Left lung (tissue), 14 donors: ENCODE data around the gene WNT11. TPM values are rescaled to one million over a fixed set of nuclear protein-coding genes. Genes with fewer than 3 reads are reported as not detected.
A peak's percentile ranks its signal among the peaks of the same experiment; 100 is the strongest.

Experiments
- ATAC-seq: fragments of 200-7000 bp; cut with Tn5 transposase; one replicate; pipeline ENCODE4 v1.9.1; 2020; ENCODE audit warnings: moderate library complexity
- DNase-seq, 4 donors: peaks; one replicate each; pipeline ENCODE4 v3.0.0-alpha.2; 2013 to 2020
- H3K27ac ChIP-seq, 2 donors: fragments of 200-600 bp; sonication (generic) in 1 of 2; one replicate each; pipeline versions ENCODE4 v1.5.0 to v1.8.0; 2020 to 2021
- H3K27me3 ChIP-seq, 2 donors: fragments of 200-600 bp; sonication (generic) in 1 of 2; one replicate each; pipeline versions ENCODE4 v1.5.0 to v1.8.0; 2020 to 2021
- H3K36me3 ChIP-seq, 2 donors: fragments of 200-600 bp; sonication (generic) in 1 of 2; one replicate each; pipeline versions ENCODE4 v1.5.0 to v1.8.0; 2020 to 2021
- H3K4me1 ChIP-seq, 2 donors: fragments of 200-600 bp; one replicate each; pipeline ENCODE4 v1.8.0; 2021
- H3K4me3 ChIP-seq, 2 donors: fragments of 200-600 bp; sonication (generic) in 1 of 2; one replicate each; pipeline versions ENCODE4 v1.5.0 to v1.8.0; 2020 to 2021; ENCODE audit warnings: mild to moderate bottlenecking in 1 of 2
- H3K9me3 ChIP-seq, 2 donors: fragments of 200-600 bp; sonication (generic) in 1 of 2; one replicate each; pipeline versions ENCODE4 v1.5.0 to v1.8.0; 2020 to 2021
- intact Hi-C, 2 donors: fragments of 100-400 bp; cut with DNase I; formaldehyde crosslinking; loops; one replicate each; pipeline versions ENCODE4 v1.11.2 to v1.14.2; 2022
- long read RNA-seq, 12 donors: library from polyadenylated mRNA in 2 of 12; unstranded in 2 of 12; transcript quantifications; one replicate each; pipeline ENCODE4 v2.0.0 and lab custom pipeline, GENCODE V29; 2019 to 2026
- polyA plus RNA-seq, 6 donors: library from polyadenylated mRNA; unstranded; fragments of 120-200 nt; gene quantifications; one replicate each; pipeline ENCODE4 v1.2.1, GENCODE V29; 2013; ENCODE audit not compliant: insufficient read length in 6 of 6
- total RNA-seq, 2 donors: library from RNA; stranded (reverse); fragmentation: NEBNext Ultra II Directional; extraction: Animal tissue kit (Norgen Biotek cat#: 25700); gene quantifications; one replicate each; pipeline ENCODE4 v1.2.1, GENCODE V29; 2021
- TF ChIP-seq, protein P1 (sequence below), 2 donors: fragments of 200-600 bp; sonication (generic) in 1 of 2; IDR thresholded peaks; one replicate each; pipeline versions ENCODE4 v1.5.0 to v1.8.0; 2021; ENCODE audit warnings: antibody characterized with exemption in 2 of 2
- donor health status: DM: no; HTN: yes; CAD: no.
- donor health status: DM: no; HTN: no; CAD: no.

The WNT11 gene
- total RNA-seq (1 to 10 TPM; 1.3 to 4.8 TPM), polyA plus RNA-seq (10 to 100 TPM; 42.8 to 64.0 (median 57.3) TPM)
- long read RNA-seq, donor 1, transcript WNT11-201 (5 exons, 1,930 nt), result major isoform, 10 of 40 reads
- long read RNA-seq, donor 1, partial matches to known transcripts, result 7 of 40 reads
- long read RNA-seq, donor 1, other reads (novel, unspliced or antisense), result 22 of 40 reads
- long read RNA-seq, donor 2, transcript WNT11-201 (5 exons, 1,930 nt), result major isoform, 10 of 11 reads
- long read RNA-seq, donor 2, partial matches to known transcripts, result 0 of 11 reads
- long read RNA-seq, donor 2, other reads (novel, unspliced or antisense), result 0 of 11 reads
- long read RNA-seq, donor 3, transcript WNT11-201 (5 exons, 1,930 nt), result major isoform, 7 of 7 reads
- long read RNA-seq, donor 3, partial matches to known transcripts, result 0 of 7 reads
- long read RNA-seq, donor 3, other reads (novel, unspliced or antisense), result 0 of 7 reads
- long read RNA-seq, donor 4, partial matches to known transcripts, result 0 of 1 reads
- long read RNA-seq, donor 4, other reads (novel, unspliced or antisense), result 0 of 1 reads
- long read RNA-seq, donor 5, partial matches to known transcripts, result 5 of 15 reads
- long read RNA-seq, donor 5, other reads (novel, unspliced or antisense), result 9 of 15 reads
- long read RNA-seq, donor 6, transcript WNT11-201 (5 exons, 1,930 nt), result major isoform, 6 of 15 reads
- long read RNA-seq, donor 6, partial matches to known transcripts, result 0 of 15 reads
- long read RNA-seq, donor 6, other reads (novel, unspliced or antisense), result 9 of 15 reads
- long read RNA-seq, donor 7, partial matches to known transcripts, result 6 of 18 reads
- long read RNA-seq, donor 7, other reads (novel, unspliced or antisense), result 8 of 18 reads
- long read RNA-seq, donor 8, partial matches to known transcripts, result 0 of 9 reads
- long read RNA-seq, donor 8, other reads (novel, unspliced or antisense), result 6 of 9 reads
- long read RNA-seq, donor 9, result 0 reads
- long read RNA-seq, donor 10, result 0 reads
- long read RNA-seq, donor 11, result 0 reads
- long read RNA-seq, donor 12, partial matches to known transcripts, result 0 of 10 reads
- long read RNA-seq, donor 12, other reads (novel, unspliced or antisense), result 8 of 10 reads

- Histone ChIP-seq H3K36me3 (no peaks in the 10 kb centered on the region), H3K27ac (no peak within 1 kb of the TSS), H3K9me3 (no peaks in the 10 kb centered on the region), H3K4me3 (peak within 1 kb of the TSS; percentile 48 to 55), H3K27me3 (peaks cover 26 to 87% of the 10 kb centered on the region in 2 donors), H3K4me1 (peaks cover 23 to 59% of the 10 kb centered on the region in 2 donors)
- intact Hi-C loops, result loop anchor here in 1 of 2 donors (5.0 kb wide), 1 partner anchor 111 kb away; no protein-coding TSS in a partner anchor
- TF ChIP-seq, protein P1, sequence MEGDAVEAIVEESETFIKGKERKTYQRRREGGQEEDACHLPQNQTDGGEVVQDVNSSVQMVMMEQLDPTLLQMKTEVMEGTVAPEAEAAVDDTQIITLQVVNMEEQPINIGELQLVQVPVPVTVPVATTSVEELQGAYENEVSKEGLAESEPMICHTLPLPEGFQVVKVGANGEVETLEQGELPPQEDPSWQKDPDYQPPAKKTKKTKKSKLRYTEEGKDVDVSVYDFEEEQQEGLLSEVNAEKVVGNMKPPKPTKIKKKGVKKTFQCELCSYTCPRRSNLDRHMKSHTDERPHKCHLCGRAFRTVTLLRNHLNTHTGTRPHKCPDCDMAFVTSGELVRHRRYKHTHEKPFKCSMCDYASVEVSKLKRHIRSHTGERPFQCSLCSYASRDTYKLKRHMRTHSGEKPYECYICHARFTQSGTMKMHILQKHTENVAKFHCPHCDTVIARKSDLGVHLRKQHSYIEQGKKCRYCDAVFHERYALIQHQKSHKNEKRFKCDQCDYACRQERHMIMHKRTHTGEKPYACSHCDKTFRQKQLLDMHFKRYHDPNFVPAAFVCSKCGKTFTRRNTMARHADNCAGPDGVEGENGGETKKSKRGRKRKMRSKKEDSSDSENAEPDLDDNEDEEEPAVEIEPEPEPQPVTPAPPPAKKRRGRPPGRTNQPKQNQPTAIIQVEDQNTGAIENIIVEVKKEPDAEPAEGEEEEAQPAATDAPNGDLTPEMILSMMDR (IDR thresholded peaks at IDR 0.05), result no peak
- peak; percentile 39 for ATAC-seq
- peak in 3 of 4 donors; percentile 61 to 86 (median 76) for DNase-seq
Measured at GRCh38 chr11:76206327-76207081, at the start of gene WNT11. WNT11 (minus strand) TSS chr11:76206502; CDS start chr11:76206407, 95 bp downstream.

GRCh38 chr11:76253416-76253815, 47.1 kb upstream of the WNT11 start:
- H3K4me1 ChIP-seq, result peaks cover 0 to 15% of the 10 kb centered on the region in 2 donors
- H3K27me3 ChIP-seq, result no peaks in the 10 kb centered on the region
- intact Hi-C loops, result no loop called here
- no peaks in the 10 kb centered on the region for H3K36me3 ChIP-seq
- peaks cover 0 to 5% of the 10 kb centered on the region in 2 donors for H3K9me3 ChIP-seq
- no peak overlapping the region for H3K4me3 ChIP-seq
- H3K27ac ChIP-seq, result no peak overlapping the region
- DNase-seq (no peak), ATAC-seq (no peak)
- TF ChIP-seq, protein P1 (IDR thresholded peaks at IDR 0.05), result no peak

GRCh38 chr11:76252631-76253070, 46.3 kb upstream of the WNT11 start:
- peaks cover 0 to 5% of the 10 kb centered on the region in 2 donors for H3K9me3 ChIP-seq
- H3K27ac ChIP-seq, result no peak overlapping the region
- H3K36me3 ChIP-seq, result no peaks in the 10 kb centered on the region
- H3K4me1 ChIP-seq, result peaks cover 0 to 15% of the 10 kb centered on the region in 2 donors
- DNase-seq (no peak), ATAC-seq (no peak)
- TF ChIP-seq, protein P1 (IDR thresholded peaks at IDR 0.05), result no peak
- H3K4me3 ChIP-seq, result no peak overlapping the region
- H3K27me3 ChIP-seq, result no peaks in the 10 kb centered on the region
- intact Hi-C loops, result no loop called here

DNA sequence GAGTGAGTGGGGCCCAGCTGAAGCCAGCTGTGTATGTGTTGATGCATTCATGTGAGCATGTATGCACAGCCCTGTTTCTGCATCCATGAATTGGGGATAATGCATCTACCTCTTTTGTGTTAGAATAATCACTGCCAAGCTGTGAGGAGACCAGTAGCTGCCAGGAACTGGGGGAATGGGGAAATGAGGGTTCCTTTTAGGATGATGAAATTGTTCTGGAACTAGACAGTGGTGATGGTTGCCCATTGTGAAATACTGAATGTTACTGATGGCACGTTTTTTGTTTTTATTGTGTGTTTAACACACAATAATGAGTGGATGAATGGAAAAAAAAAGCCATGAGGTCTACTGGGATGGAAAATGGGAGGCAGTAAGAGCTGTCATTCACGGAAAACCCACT, 45.3 kb upstream of the WNT11 start:
- peak overlapping the region in 1 of 2 donors; percentile 73 for H3K27ac ChIP-seq
- intact Hi-C loops, result no loop called here
- peak; percentile 55 for ATAC-seq
- peaks cover 0 to 15% of the 10 kb centered on the region in 2 donors for H3K4me1 ChIP-seq
- peaks cover 0 to 5% of the 10 kb centered on the region in 2 donors for H3K9me3 ChIP-seq
- H3K27me3 ChIP-seq, result no peaks in the 10 kb centered on the region
- no peak for DNase-seq
- no peaks in the 10 kb centered on the region for H3K36me3 ChIP-seq
- no peak overlapping the region for H3K4me3 ChIP-seq
- TF ChIP-seq, protein P1 (IDR thresholded peaks at IDR 0.05), result no peak
